Endothelial cell of umbilical vein (primary cell): ENCODE data around the gene PTGER2.
A peak's percentile ranks its signal among the peaks of the same experiment; 100 is the strongest.

Source experiments
- CTCF ChIP-seq, 2 donors: IDR thresholded peaks; 1 replicate in 1 of 2; 2 replicates in 1 of 2; pipeline ENCODE4 v1.5.1; 2011; ENCODE audit warnings: low read length in 2 of 2, mild to moderate bottlenecking in 2 of 2, moderate library complexity in 2 of 2, control low read depth in 1 of 2, inconsistent platforms in 1 of 2, low read depth in 1 of 2; ENCODE audit not compliant: insufficient read depth in 1 of 2; ENCODE audit errors: extremely low read depth in 1 of 2
- EZH2 ChIP-seq: IDR thresholded peaks from 2 replicates; pipeline ENCODE4 v1.6.1; 2012; ENCODE audit warnings: borderline replicate concordance, low read depth, mild to moderate bottlenecking, moderate library complexity, low read length, inconsistent platforms; ENCODE audit not compliant: severe bottlenecking
- GATA2 ChIP-seq: IDR thresholded peaks from 2 replicates; pipeline ENCODE4 v1.7.0; 2011; ENCODE audit warnings: low read depth, mild to moderate bottlenecking, moderate library complexity, mixed read lengths, low read length; ENCODE audit not compliant: insufficient read length, insufficient read depth
- JUN ChIP-seq: IDR thresholded peaks from 2 replicates; pipeline ENCODE4 v1.6.1; 2011; ENCODE audit warnings: borderline replicate concordance, low read depth; ENCODE audit not compliant: insufficient read length, insufficient read depth
- POLR2A ChIP-seq: IDR thresholded peaks from 2 replicates; pipeline ENCODE4 v1.6.1; 2012; ENCODE audit warnings: low read depth, mild to moderate bottlenecking, control low read depth, low read length
- POLR2AphosphoS5 ChIP-seq: IDR thresholded peaks from 2 replicates; pipeline ENCODE4 v1.6.1; 2012; ENCODE audit warnings: low read depth, mild to moderate bottlenecking, control low read depth, low read length, moderate library complexity; ENCODE audit not compliant: insufficient read depth

GRCh38 chr14:52269100-52269499, 45.0 kb upstream of the PTGER2 start:
- TF ChIP-seq POLR2A (no peak), EZH2 (peak; percentile 28), JUN (no peak), GATA2 (no peak), POLR2AphosphoS5 (no peak), CTCF (IDR thresholded peaks at IDR 0.05; ENCODE audit: extremely low read depth in 1 of 2, insufficient read depth in 1 of 2, low read depth in 1 of 2, low read length in 2 of 2) (no peak)
